GM12891 (cell line): ENCODE data around the gene SLC2A3. TPM values are rescaled to one million over a fixed set of nuclear protein-coding genes. Genes with fewer than 3 reads are reported as not detected.
"Not testable (repeated sequence)": the region's sequence is repeated elsewhere in the genome, so short reads cannot be mapped to it uniquely, and the experiment has no call there.

Source experiments
- DNase-seq: peaks from one replicate; pipeline ENCODE4 v3.0.0; 2011; ENCODE audit warnings: low spot score; ENCODE audit not compliant: insufficient read length
- FAIRE-seq: peaks from 2 replicates; lab custom pipeline; 2011; peaks lifted over from hg19 to GRCh38; lab: Jason Lieb, UNC
- PAX5 ChIP-seq: IDR thresholded peaks from 2 replicates; pipeline ENCODE4 v1.6.1; 2011; ENCODE audit warnings: low read length, moderate library complexity, mild to moderate bottlenecking; ENCODE audit not compliant: insufficient read depth, severe bottlenecking
- POLR2A ChIP-seq: IDR thresholded peaks from 2 replicates; pipeline ENCODE4 v1.6.1; 2011; ENCODE audit warnings: low read depth, low read length, control low read depth
- POLR2AphosphoS5 ChIP-seq: IDR thresholded peaks from 2 replicates; pipeline ENCODE4 v1.6.1; 2011; ENCODE audit warnings: low read depth, low read length, control low read depth
- POU2F2 ChIP-seq: IDR thresholded peaks from 2 replicates; pipeline ENCODE4 v1.6.1; 2011; ENCODE audit warnings: low read depth, mild to moderate bottlenecking, control low read depth, low read length, moderate library complexity
- SPI1 ChIP-seq: IDR thresholded peaks from 2 replicates; pipeline ENCODE4 v1.6.1; 2011; ENCODE audit warnings: low read depth, low read length, control low read depth
- TAF1 ChIP-seq: IDR thresholded peaks from 2 replicates; pipeline ENCODE4 v1.6.1; 2011; ENCODE audit warnings: low read depth, low read length, control low read depth
- polyA plus RNA-seq: library from polyadenylated mRNA; unstranded; fragments of >200 nt; gene quantifications from one replicate; pipeline ENCODE4 v1.2.1, GENCODE V29; 2012; ENCODE audit warnings: low read depth, missing spikeins, inconsistent platforms; ENCODE audit not compliant: missing spikeins

The SLC2A3 gene
- polyA plus RNA-seq = 25.8 TPM

DNA sequence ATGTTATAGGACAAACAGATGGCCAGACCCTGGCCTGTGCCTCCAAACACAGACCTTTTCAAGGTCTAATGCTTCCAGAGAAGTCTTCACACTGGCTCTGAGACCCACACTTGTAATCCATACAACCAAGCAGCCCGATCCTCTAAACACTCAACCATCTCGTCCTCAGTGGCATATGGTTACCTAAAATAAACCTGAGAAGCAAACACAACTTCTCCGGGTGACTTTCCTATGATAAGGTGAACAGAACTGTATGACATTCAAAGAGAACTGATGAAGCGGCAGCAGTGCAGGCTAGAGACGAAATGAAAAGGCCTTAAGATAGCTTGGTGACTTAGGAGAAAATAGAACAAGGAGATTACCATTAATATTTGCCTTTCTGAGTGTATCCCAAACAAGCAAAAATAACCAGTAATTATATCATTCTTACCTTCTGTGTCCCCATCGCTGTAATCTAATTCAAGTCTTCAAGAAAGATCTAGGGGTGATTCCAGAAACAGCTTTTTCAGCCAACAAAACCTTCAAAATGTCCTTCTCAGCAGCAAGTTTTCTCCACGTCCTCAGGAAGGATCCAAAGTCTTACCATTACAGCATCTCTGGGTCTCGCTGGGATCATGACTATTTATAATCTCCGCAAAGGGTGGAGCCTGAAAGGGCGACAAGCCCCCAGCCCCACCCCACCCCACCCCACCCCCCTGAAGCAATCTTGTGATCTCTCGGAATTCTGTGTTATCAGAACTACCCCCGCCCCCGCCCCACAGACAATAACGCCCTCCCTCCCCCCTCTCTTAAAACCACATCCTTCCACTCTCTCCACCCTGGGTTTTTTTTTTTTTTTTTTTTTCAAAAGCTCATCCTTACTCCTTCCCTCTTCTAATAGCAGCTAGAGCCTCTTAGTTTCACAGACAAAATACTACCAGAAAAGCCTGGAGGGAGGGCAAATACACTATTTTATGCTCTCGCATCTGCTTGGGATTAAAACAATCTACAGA lies at the start of gene SLC2A3:
Gene SLC2A3 (minus strand): TSS at position 598 of the 992 bp plus-strand sequence. CDS start 153 bp downstream, at position 445.
- FAIRE-seq = peak; percentile 52
- peak; percentile 47 for DNase-seq
- TF ChIP-seq PAX5 (no peak), TAF1 (peak; percentile 78; the same call in 1 of the 2 replicates), SPI1 (no peak), POLR2A (peak; percentile 98), POLR2AphosphoS5 (peak; percentile 95), POU2F2 (peak; percentile 24; the same call in 1 of the 2 replicates)

DNA sequence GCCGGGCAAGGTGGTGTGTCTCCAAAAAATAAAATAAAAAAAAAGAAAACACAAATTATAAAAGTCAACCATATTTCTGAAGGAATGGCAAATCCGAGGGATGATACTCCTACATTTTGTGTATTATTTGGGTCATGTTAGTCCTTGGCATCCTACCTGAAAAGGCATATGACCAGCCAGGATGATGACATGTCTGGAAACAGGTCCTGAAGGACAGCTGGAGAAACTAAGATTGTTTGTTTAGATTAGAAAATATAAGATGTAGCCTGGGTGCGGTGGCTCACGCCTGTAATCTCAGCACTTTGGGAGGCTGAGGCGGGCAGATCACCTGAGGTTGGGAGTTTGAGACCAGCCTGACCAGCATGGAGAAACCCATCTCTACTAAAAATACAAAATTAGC lies 48.9 kb upstream of the SLC2A3 start:
- TF ChIP-seq POLR2A = no peak
- no peak for TF ChIP-seq PAX5
- no peak for TF ChIP-seq TAF1
- no peak for TF ChIP-seq POLR2AphosphoS5
- TF ChIP-seq SPI1 = no peak
- no peak for TF ChIP-seq POU2F2
- DNase-seq = no peak
- no peak for FAIRE-seq

DNA sequence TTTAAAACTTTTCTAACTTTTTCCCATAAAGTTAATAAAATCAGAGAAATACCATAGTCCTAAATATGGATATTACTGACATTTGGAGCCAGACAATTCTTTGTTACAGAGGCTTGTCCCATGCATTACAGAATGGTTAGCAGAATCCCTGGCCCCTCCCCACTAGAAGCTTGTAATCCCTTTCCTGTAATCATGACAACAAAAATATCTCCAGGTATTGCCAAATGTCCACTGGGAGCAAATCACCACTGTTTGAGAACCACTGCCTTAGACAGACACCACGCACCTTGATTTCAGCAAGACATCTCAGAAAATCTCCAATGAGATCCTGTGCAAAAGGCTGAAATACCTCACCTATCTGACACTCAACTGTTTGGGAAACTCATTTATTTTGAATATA lies 47.5 kb upstream of the SLC2A3 start:
- not testable (repeated sequence) for DNase-seq, FAIRE-seq

- not testable (repeated sequence) for FAIRE-seq
These were observed 47.0 kb upstream of the SLC2A3 start for GRCh38 chr12:7983019-7983418.

DNA sequence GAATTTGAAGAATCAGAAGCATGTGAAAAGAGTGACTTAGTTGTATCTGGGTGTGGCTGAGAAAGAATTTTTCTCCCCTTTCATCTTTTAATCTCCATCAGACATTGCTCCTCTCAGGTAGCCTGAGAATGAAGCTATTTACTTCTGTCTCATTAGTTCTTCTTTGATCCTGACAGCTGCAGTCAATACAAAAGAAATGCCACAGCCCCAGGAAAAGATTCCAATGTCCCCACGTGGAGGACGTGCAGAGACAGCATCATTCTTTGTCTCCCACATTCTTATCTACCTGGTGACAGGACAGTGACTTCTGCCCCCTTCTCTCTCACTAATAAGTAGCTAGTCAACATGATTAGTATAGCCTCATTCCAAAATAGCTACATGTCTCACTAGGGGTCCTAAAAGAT lies 46.3 kb upstream of the SLC2A3 start:
- DNase-seq = not testable (repeated sequence)
- peak; percentile 62 for FAIRE-seq

More at GRCh38 chr12:7983019-7983418, 47.0 kb upstream of the SLC2A3 start:
- DNase-seq = not testable (repeated sequence)

DNA sequence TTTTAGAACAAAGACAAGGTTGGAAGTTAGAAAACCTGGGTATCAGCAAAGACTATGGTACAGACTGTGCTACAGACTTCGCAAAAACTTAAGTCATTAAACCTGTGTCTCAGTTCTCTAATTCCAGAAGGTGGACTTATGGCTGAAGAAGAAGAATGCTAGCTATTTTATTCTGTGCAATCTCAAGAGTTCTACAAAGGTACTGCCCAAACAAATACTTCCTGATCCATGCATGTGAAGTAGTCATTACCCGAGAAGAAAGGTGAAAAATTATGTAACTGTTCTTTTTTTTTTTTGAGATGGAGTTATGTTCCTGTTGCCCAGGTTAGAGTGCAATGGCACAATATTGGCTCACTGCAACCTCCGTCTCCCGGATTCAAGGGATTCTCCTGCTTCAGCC lies 45.5 kb upstream of the SLC2A3 start:
- DNase-seq = no peak
- no peak for FAIRE-seq
- TF ChIP-seq TAF1 = no peak
- no peak for TF ChIP-seq POLR2A
- no peak for TF ChIP-seq POU2F2
- TF ChIP-seq PAX5 = no peak
- no peak for TF ChIP-seq SPI1
- no peak for TF ChIP-seq POLR2AphosphoS5

DNA sequence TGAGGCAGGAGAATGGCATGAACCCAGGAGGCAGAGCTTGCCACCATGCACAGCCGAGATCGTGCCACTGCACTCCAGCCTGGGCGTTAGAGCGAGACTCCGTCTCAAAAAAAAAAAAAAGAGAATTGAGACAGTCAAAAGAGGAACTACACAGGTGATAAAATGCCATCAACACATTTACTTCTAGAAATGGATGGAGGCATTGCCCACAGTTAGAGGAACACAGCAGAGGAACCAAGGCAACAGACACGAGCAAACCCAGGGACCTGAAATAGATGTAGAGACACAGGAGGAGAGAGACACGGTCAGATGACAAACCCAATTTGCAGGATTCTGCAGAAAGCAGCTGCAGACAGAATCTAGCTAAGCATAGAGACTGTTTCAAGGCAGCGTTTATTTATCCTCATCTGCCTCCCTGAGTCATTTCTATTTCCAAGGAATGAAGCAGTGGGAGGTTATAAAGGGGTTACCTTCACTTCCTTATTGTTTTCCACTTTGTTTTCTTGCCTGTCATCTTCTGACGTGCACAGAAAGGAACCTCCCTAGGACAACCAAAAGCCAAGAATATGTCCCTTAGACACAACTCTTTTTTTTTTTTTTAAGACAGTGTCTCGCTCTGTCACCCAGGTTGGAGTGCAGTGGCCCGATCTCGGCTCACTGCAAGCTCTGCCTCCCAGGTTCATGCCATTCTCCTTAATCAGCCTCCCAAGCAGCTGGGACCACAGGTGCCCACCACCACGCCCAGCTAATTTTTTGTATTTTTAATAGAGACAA lies 41.6 kb upstream of the SLC2A3 start:
- peak; percentile 54 for TF ChIP-seq SPI1
- not testable (repeated sequence) for DNase-seq
- peak; percentile 81 for FAIRE-seq

GRCh38 chr12:7973457-7973825 lies 37.5 kb upstream of the SLC2A3 start:
- no peak for FAIRE-seq
- TF ChIP-seq SPI1 = no peak
- no peak for TF ChIP-seq TAF1
- no peak for TF ChIP-seq PAX5
- no peak for TF ChIP-seq POLR2AphosphoS5
- TF ChIP-seq POU2F2 = no peak
- no peak for TF ChIP-seq POLR2A
- no peak for DNase-seq

GRCh38 chr12:7972734-7973456 lies 36.9 kb upstream of the SLC2A3 start:
- FAIRE-seq = no peak

DNA sequence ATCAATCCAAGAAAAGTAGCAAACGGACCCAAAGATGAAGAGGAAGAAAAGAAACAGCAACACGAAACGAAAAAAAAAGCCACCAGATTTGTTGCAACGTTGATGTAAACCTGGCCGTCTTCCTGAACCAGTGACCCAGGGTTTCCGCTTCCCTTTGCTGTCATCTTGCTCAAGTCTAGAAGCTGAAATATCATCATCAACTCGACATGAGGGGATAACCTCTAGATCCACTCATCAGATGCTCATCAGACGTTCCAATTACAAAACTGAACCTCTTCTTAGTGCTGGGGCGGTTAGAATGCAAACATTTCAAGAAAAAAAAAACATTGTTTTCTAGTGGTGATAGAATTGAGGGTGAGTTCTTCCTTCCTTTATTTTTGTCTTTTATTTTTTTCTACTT lies 36.3 kb upstream of the SLC2A3 start:
- peak; percentile 96 for FAIRE-seq
- DNase-seq = not testable (repeated sequence)

More at GRCh38 chr12:7972734-7973456, 36.9 kb upstream of the SLC2A3 start:
- TF ChIP-seq POLR2A (no peak), POU2F2 (no peak), POLR2AphosphoS5 (no peak), SPI1 (no peak)
- DNase-seq = no peak

DNA sequence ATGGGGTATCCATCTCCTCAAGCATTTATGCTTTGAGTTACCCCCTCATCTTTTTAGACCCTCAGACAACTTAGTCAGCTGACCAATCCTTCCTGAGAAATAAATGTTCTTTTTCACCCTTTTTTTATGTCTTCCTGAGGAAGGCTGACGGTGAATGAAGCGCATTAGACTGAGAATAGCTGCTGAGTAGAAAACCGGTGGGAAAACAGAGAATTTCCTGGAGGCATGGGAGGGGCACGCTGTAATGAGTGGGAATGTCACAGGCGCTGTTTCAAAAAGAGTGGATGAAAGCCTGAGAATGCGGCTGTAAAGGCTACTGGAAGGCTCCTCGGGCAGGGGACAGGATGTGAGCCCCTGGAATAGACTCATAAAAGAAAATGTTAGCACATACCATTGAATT lies 35.8 kb upstream of the SLC2A3 start:
- DNase-seq = not testable (repeated sequence)
- FAIRE-seq = peak; percentile 33
